GM10266 (cell line): Measurements from ENCODE around the gene GSG1L.

ENCODE experiments used
- DNase-seq: peaks from one replicate; pipeline ENCODE4 v3.0.0; 2012; ENCODE audit errors: extremely low spot score
- TF ChIP-seq, protein P1 (sequence below): IDR thresholded peaks from 2 replicates; pipeline ENCODE4 v1.5.1; 2012; ENCODE audit warnings: mild to moderate bottlenecking, low read depth; ENCODE audit not compliant: control insufficient read depth, insufficient read depth; ENCODE audit errors: missing control alignments

GSG1L gene

DNA sequence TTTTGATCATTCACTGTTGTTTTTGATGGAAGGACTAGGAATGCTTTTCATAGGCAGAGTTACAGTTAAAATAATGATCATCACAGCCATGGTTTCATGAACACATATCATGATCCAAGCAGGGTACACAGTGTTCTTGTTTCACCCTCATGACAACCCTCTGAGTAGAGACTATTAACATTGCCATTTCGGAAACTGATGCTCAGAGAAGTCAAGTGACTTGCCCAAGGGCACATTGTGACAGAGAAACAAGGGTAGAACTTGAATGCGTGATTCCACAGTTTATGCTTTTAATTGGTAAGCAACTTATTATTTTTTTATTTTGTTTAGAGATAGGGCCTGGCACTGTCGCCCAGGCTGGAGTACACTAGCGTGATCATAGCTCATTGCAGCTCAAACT, 311.3 kb downstream of the GSG1L start:
- DNase-seq, result no peak

DNA sequence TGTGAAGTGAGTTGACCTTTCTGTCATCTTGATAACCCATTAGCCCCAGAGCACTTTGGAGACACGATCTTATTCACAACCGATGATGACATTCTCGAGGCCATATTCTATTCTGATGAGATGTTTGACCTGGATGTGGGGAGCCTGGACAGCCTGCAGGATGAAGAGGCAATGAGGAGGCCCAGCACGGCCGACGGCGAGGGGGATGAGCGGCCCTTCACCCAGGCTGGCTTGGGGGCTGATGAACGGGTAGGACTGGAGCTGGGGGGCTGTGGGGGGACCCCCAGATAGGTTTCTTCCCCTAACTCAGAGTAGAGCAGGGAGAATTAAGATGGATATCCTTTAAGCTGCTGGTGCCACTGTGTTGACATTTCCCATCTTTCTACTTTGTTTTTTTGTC, 311.8 kb downstream of the GSG1L start:
- no peak for DNase-seq
- TF ChIP-seq, protein P1, sequence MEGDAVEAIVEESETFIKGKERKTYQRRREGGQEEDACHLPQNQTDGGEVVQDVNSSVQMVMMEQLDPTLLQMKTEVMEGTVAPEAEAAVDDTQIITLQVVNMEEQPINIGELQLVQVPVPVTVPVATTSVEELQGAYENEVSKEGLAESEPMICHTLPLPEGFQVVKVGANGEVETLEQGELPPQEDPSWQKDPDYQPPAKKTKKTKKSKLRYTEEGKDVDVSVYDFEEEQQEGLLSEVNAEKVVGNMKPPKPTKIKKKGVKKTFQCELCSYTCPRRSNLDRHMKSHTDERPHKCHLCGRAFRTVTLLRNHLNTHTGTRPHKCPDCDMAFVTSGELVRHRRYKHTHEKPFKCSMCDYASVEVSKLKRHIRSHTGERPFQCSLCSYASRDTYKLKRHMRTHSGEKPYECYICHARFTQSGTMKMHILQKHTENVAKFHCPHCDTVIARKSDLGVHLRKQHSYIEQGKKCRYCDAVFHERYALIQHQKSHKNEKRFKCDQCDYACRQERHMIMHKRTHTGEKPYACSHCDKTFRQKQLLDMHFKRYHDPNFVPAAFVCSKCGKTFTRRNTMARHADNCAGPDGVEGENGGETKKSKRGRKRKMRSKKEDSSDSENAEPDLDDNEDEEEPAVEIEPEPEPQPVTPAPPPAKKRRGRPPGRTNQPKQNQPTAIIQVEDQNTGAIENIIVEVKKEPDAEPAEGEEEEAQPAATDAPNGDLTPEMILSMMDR, result no peak

More for the DNA sequence above, 311.3 kb downstream of the GSG1L start:
- TF ChIP-seq, protein P1, result no peak

DNA sequence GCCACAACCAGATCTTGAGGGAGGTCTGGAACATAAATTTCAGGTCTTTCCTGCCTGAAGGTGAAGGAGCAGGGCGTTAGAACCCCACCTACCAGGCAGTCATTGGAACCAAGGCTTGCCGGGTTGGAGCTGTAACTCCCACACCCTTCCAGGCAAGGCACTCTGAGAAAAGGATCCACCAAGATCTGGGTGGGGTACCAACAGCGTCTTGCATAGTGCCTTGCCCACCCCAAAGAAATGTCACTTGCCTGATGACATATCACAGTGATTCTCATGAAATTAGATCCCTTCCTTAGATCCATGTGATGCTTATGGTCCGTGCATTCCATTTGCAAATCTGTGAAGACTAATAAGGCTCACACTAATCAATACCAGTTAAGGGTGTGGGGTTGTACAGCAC, 312.3 kb downstream of the GSG1L start:
- TF ChIP-seq, protein P1, result no peak
- DNase-seq, result no peak

DNA sequence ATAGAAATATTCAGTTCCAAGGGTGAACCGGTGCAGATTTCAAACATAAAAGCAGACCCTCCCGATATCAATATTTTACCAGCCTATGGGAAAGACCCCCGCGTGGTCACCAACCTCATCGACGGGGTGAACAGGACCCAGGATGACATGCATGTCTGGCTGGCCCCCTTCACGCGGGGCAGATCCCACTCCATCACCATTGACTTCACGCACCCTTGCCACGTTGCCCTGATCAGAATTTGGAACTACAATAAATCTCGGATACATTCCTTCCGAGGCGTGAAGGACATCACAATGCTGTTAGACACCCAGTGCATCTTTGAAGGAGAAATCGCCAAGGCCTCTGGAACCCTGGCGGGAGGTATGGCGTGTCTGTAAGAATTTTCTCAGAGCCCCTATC, 313.6 kb downstream of the GSG1L start:
- TF ChIP-seq, protein P1, result no peak
- DNase-seq, result no peak

DNA sequence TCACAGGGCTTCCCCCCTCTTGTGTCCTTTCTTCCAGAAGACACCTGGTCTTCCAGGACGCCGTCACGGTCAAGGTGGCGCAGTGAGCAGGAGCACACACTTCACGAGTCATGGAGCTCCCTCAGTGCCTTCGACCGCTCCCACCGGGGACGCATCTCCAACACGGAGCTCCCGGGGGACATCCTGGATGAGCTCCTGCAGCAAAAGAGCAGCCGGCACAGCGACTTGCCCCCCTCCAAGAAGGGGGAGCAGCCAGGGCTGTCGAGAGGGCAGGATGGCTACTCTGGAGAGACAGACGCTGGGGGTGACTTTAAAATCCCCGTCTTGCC, 314.0 kb downstream of the GSG1L start:
- TF ChIP-seq, protein P1, result no peak
- no peak for DNase-seq

DNA sequence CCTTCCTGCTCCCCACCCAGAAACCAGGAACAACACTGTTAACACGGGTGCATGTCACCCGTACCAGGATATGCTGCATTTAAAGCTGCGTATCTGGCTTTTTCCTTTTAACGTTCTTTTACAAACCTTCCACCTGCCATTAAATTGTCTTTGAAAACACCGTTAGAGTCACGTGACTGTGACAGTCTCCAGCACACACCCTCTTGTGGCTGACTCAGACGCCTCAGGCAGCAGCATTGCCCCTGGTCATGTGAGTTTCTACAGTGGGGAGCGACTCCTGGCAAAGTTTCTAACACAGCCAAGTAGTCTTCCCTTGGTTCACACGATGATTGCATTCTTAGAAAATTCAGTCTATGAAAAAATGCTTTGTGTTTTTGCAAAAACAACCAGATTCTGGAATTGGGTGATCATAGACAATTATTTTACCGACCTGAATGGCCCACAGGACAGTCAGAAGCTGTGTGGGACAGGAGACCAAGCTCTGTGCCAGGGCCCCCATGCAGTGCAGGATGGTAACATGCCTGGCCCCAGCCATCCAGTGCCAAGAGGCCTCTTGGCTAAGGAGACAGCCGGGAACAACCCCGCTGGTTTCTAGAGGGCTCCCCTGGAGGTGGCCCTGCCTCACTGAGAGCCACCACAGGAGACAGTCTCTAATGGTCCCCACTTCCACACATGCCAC, 314.5 kb downstream of the GSG1L start:
- TF ChIP-seq, protein P1, result peak; percentile 36
- DNase-seq, result peak; percentile 61

DNA sequence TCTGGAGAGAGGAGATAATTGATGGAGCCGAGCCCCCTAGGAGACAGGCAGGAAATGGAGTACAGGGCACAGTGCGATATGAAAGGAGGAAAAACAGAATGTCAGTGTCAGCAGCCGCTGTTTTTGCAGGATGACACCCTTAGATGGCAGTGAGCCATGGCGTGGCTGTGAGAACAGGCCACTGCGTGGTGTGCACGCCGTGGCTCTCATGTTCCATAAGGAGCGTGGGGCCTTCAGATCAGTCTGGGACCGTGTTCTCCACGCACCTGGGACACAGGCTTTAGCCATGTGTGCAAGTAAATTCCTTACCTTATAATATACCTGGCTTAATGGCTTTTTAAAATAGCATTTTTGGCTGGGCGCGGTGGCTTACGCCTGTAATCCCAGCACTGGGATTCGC, 315.6 kb downstream of the GSG1L start:
- TF ChIP-seq, protein P1, result no peak
- no peak for DNase-seq
